Measurements from ENCODE around the gene LITAFD. TPM values are rescaled to one million over a fixed set of nuclear protein-coding genes. Genes with fewer than 3 reads are reported as not detected.

Gene LITAFD
- total RNA-seq, 1 donor from 2014 or later: not detected

DNA sequence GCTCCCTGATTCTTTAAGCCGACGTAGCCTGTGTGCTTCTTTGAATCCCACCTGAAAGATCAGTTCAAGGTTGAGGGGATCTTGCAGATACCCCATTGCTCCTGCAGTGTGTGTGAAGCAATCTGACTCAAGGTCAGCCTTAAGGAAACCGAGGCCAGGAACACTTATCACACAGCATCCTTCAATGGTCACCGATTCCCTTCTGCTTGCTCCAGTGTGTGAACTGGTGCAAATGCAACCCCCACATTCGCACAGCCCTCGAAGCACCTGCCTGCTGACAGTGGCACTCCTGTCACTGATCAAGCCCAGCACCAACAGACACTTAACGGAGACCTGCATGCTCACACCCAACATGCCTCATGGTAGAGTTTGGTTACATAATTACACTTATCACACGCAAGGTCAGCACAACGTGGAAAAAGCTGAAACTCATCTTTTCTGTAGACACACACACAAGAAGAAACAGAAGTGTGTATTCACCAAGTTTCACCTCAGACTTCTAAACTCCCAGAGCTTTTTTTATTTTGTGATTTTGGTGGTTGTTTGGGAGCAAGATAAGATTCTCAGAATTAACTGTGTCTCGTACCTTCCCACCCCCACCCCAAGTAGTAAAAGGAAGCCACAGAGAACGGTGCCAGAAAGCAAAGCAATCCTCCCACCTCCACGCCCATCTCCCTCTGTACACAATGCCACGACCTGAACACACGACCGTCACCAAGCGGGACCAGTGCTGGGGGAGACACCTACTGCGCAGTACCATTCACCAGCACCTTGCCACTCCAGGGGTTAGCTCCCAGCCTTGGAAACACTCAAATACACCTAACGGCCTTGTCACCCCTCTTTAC is 37.2 kb downstream of the LITAFD start:
- intact Hi-C loops (cut with micrococcal nuclease): loop anchor here (1.0 kb wide), 1 partner anchor 17 kb away; no protein-coding TSS in a partner anchor

DNA sequence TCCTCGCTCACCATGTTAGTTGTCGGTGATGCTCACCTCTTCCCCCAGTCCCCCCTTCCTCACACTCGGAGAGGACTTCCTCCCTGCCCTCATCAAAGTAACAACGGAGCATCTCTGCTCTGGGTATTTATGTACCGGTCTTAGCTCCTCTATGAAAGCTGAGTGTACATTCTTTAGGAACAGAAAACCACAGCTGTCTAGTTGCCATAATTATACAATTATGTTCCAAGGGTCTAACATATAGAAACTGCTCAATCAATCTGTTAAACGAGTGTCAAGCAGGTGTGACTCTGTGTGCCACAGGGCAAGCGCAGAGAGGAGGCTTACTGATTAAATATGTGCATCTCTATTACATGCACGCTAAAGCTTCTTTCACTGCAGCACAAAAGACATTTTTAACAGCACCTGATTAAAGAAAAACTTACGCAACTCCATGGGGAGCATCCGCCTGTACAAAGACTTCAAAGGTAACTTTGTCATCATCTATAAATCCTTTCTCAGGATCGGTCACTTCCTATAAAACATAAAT is 37.8 kb downstream of the LITAFD start:
- intact Hi-C loops (cut with micrococcal nuclease): loop anchor here (1.0 kb wide), 1 partner anchor 16 kb away; no protein-coding TSS in a partner anchor

DNA sequence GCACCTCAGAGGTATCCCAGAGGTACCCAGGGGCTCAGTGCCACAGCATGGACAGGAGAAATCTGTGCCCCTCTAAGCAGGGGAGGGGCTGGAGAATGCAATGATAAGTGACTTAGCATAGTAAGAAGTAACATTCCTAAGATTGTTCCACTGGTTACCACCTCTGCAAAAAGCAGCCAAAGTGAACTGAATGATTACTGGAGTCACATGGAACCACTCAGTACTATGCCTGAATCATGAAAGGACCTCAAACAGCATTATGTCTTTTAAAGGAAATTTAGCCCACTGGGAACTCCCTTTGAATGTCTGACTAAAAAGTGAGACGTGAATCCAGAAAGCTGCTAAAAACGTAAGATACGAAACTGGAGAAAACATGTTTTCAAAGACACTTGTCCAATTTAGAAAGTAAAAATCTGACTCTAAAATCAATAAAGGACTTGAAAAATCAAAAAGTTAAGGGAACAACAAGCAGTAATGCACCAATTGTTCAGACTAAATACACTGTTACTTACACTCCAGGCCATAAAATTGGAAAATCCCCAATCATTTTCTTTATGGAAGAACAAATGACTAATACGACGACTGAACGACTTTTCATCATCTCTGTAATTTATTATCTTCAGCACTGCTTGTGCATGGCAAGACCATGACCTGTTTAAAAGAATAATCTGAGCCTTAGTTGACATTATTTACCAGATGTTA is 38.6 kb downstream of the LITAFD start:
- intact Hi-C loops (cut with micrococcal nuclease): no loop called here

DNA sequence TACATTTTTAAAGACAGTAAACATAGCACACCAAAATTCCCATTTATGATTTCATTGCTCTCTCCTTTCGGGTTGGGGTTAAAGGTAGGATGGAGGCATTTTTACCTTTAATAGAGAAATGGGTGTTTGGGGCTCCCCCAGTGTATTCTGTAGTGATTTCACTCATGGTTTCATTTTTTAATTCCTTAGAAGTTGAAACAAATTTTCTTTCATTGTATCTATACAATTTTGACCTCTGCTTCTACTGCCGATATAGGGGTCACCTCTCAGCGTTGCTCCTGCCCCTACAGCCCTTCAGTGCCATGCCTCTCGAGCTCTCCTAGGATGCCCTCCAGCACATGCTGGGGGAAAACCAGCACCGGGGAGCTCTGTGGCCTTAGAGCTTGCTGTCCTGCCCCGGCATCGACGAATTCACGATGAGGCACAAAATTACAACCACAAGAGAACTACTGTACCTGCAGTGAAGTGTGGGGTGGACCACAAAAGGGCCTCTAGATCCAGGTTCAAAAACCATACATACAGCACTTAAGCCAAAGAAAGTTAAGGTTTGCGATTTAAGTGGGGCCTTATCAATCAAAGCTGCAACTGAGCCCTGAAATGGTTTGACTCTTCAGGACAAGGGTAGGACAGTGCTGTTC is 39.3 kb downstream of the LITAFD start:
- intact Hi-C loops (cut with micrococcal nuclease): no loop called here

DNA sequence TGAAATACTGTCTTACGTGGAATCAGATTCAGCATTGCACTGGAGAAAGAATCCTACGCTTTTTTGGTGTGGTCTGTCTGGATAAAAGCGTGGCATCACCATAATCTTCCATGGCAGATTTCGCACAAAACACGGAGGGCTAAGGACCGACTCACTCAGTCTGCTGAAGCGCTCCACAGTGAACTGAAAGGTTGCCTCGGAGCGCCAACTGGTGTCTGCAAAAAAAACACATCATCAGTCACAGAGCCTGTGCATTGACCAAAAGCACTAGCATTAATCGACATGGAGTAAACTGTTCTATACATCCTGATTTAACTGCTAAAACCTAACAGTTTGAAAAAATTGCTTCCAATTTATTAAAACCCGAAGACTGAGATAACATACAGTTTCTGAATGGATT is 41.0 kb downstream of the LITAFD start:
- intact Hi-C loops (cut with micrococcal nuclease): no loop called here

DNA sequence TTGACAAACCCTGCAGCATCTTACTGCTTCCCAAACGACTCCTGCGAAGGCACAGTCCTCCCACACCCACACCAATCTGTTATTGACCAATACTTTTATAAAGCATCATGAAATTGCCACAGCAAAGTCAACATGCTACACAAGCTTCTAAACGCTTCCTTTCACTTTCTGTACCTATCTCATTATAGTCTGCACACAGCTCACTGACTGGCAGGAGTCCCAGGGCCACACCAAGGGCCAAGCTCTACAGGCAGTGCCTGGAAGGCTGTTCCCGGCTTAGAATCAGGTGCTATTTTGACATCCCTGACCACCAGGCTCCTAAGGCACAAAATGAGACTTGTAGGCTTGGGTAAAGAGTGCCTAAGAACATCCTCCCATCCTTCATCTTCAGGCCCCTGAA is 42.1 kb downstream of the LITAFD start:
- intact Hi-C loops (cut with micrococcal nuclease): no loop called here

DNA sequence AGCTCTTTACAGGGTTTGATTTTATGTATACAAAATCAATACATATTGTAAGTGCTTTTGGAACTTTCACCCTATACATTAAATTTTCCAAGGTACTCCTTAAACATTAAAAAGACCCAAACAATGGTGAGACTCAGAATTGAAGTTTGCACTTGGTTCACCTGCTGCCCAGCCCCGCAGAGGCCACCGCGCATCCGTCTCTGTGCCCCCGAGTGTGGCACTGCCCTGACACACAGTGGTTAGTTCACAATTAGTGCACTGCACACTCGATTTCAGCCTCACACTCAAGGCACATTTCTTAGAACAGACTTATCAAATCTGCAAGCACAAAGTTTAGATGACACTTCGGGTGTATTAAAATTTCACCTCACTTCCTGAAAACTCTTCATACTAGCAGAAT is 43.3 kb downstream of the LITAFD start:
- intact Hi-C loops (cut with micrococcal nuclease): no loop called here

DNA sequence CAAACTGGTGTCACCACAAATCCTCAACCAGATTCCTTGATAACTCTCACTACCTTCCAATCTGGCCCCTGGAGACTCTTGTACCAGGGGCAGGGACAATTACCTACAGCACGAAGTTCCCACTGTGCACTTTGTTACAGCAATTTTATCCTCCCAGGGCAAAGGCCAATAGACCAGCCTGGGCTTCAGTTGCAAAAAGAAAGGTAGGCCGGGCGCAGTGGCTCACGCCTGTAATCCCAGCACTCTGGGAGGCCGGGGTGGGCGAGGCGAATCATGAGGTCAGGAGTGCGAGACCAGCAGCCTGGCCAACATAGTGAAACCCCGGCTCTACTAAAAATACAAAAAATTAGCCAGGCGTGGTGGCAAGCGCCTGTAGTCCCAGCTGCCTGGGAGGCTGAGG is 44.7 kb downstream of the LITAFD start:
- intact Hi-C loops (cut with micrococcal nuclease): no loop called here

DNA sequence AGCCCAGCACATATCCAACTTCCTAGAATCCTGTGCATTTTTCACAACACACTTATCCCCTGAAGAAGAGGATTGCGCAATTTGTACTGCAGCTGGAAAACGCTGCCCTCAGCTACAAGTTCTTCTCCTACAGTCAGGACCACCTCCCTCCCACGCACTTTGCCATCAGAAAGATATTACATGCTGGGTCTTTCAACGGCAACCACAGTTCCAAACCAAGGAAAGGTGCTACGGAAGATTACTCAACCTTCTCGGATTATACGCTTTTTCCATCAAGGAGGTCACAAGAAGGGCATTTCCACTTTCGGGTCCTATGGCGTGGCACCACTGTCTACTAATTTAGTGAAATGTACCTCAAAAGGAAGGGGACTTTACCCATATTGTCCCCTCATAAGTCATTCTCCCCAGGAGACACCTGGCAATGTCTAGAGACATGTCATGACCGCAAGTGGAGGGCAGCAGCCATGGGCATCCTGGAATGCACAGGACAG is 46.4 kb downstream of the LITAFD start:
- intact Hi-C loops (cut with micrococcal nuclease): no loop called here

DNA sequence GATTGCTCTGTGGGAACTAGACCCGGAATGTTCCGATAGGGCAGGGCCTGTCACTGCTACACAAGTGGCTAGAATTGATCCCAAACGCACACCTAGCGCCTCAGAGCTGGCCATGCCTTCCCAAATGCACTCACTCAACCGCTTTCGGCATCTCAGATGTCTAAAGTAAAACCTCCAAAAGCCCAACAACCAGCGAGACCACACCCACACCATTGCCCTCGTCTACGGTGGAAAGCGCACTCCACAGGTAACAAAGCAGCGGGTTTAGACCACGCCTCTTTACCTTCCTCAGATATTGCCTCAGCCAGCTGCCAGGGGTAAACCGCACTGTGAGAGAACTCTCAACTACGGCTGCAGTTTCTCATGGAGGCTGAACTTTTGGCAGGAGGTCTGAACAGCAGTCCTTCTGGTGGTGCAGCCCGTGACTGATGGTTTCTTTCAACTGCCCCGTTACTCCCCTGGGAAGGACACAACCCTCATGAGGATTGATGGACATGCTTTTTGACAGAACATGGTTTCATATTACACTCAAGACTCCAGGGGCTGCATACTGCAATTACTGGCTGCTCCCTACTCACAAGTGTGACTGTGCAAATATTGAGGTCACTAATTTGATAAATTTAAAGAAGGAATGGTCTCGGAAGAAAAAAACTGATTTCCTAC is 47.1 kb downstream of the LITAFD start:
- intact Hi-C loops (cut with micrococcal nuclease): no loop called here

DNA sequence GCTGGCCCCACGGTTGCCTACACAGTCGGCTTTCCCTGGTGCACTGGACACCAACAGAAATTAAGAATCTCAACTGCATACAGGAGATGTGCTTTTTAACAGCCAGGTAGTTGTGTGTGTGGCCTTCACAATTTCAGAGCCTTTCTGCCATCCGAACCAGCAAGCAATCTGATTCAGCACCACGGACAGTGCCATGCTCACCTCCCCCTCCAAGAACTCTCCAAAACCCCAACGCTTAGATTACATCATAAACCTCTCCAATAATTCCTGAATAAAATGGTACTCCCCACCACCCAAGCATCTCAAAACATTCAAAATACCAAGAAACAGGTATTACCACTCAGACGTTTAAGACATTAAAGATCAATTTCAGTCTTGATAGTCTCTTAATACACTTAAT is 49.7 kb downstream of the LITAFD start:
- intact Hi-C loops (cut with micrococcal nuclease): no loop called here

DNA sequence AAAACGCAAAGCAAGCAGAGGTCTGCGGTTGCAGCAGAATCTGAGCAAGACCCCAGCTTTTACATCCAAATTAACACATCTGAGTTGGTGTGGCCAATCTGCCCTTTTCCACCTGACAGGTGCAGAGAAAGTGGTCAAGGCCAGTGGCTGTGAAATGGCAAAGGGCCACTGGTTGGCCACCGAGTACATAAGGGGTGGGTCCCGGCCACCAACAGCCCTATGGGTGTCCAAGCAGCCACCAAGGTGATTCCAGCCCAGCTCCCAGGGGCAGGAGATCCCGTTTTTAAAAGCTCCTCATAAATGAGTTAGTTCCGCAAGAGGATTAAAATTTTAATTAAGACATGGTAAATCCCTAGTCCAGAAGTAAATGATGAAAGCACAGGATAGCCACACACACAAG is 52.5 kb downstream of the LITAFD start:
- intact Hi-C loops (cut with micrococcal nuclease): no loop called here

Other genes with a start within 250 kb of the LITAFD start
- gene ABAT, start 207.7 kb upstream of the LITAFD start, total RNA-seq: 10.4 and 10.7 TPM in 2 replicates
- 10.4 and 12.8 TPM in 2 replicates for gene TMEM186, start 84.7 kb upstream of the LITAFD start, total RNA-seq
- gene PMM2, start 84.5 kb upstream of the LITAFD start, total RNA-seq: 49.8 and 52.2 TPM in 2 replicates
- gene CARHSP1, start 13.3 kb upstream of the LITAFD start, total RNA-seq: 102 and 105 TPM in 2 replicates
- 177 and 181 TPM in 2 replicates for gene USP7, start 81.6 kb downstream of the LITAFD start, total RNA-seq
- gene HAPSTR1, start 209.3 kb downstream of the LITAFD start, total RNA-seq: 69.7 and 70.1 TPM in 2 replicates

Measured in T-helper 1 cell treated with Interleukin-12 subunit alpha and Interleukin-12 subunit beta and Interleukin-4 antibody, amounts not matched to agents 30 ng/mL and 1 ng/mL, for 36 hours (primary cell).